IMR-90 (cell line): ENCODE data around the gene CNTN3.

ENCODE experiments used
- BHLHE40 ChIP-seq: fragments of 150-350 bp; IDR thresholded peaks from 2 replicates; pipeline ENCODE4 v1.6.1; 2016; ENCODE audit warnings: mild to moderate bottlenecking, low read depth, low read length
- CEBPB ChIP-seq: IDR thresholded peaks from 2 replicates; pipeline ENCODE4 v1.6.1; 2012; ENCODE audit warnings: low read depth, low read length, improper control_type of control experiment
- CHD1 ChIP-seq: IDR thresholded peaks from 2 replicates; pipeline ENCODE4 v1.6.1; 2012; ENCODE audit warnings: low read depth, low read length, improper control_type of control experiment
- CTCF ChIP-seq: conservative IDR thresholded peaks from 2 replicates; pipeline ENCODE4 v1.5.1; 2012; ENCODE audit warnings: mild to moderate bottlenecking, low read depth, low read length, improper control_type of control experiment
- FOS ChIP-seq: fragments of 150-350 bp; IDR thresholded peaks from 2 replicates; pipeline ENCODE4 v1.6.1; 2016; ENCODE audit warnings: low read depth, low read length
- MAFK ChIP-seq: IDR thresholded peaks from 2 replicates; pipeline ENCODE4 v1.6.1; 2012; ENCODE audit warnings: low read depth, low read length, improper control_type of control experiment
- MAZ ChIP-seq: IDR thresholded peaks from 2 replicates; pipeline ENCODE4 v1.6.1; 2012; ENCODE audit warnings: low read depth, mild to moderate bottlenecking, low read length, improper control_type of control experiment, moderate library complexity, borderline replicate concordance
- NFE2L2 ChIP-seq: fragments of 150-350 bp; IDR thresholded peaks from 2 replicates; pipeline ENCODE4 v1.6.1; 2016; ENCODE audit warnings: low read depth, mild to moderate bottlenecking, low read length
- POLR2A ChIP-seq: IDR thresholded peaks from 2 replicates; pipeline ENCODE4 v1.6.1; 2012; ENCODE audit warnings: mild to moderate bottlenecking, low read depth, low read length
- RAD21 ChIP-seq: IDR thresholded peaks from 2 replicates; pipeline ENCODE4 v1.6.1; 2012; ENCODE audit warnings: low read length, improper control_type of control experiment
- RCOR1 ChIP-seq: IDR thresholded peaks from 2 replicates; pipeline ENCODE4 v1.6.1; 2012; ENCODE audit warnings: mild to moderate bottlenecking, low read length, improper control_type of control experiment; ENCODE audit not compliant: insufficient replicate concordance
- RFX5 ChIP-seq: IDR thresholded peaks from 2 replicates; pipeline ENCODE4 v1.8.0; 2012; ENCODE audit warnings: low read depth, mild to moderate bottlenecking, low read length, moderate library complexity
- SMC3 ChIP-seq: fragments of 150-350 bp; IDR thresholded peaks from 2 replicates; pipeline ENCODE4 v1.6.1; 2016; ENCODE audit warnings: low read depth, mild to moderate bottlenecking, antibody characterized with exemption, low read length, moderate library complexity

- TF ChIP-seq POLR2A (no peak), CTCF (no peak), FOS (no peak), RCOR1 (no peak), BHLHE40 (no peak), RAD21 (no peak), MAFK (no peak), RFX5 (no peak), SMC3 (no peak), MAZ (no peak), CEBPB (no peak), NFE2L2 (no peak), CHD1 (no peak)
These were observed 7.1 kb upstream of the CNTN3 start for GRCh38 chr3:74621581-74621980.
